ENCODE measurements around the gene SYNGR2.

GRCh38 chr17:78123258-78123929 lies 45.0 kb upstream of the SYNGR2 start:
- TF ChIP-seq POLR2AphosphoS5 (IDR thresholded peaks at IDR 0.05; ENCODE audit: borderline replicate concordance, low read depth, low read length) (no peak), EZH2 (IDR thresholded peaks at IDR 0.05) (no peak), FOXP2 (optimal IDR thresholded peaks at IDR 0.05; ENCODE audit: control extremely low read depth, extremely low read length, insufficient read depth) (no peak)
